NT2/D1 (cell line): Measurements from ENCODE around the gene PXMP2.
"Not testable (repeated sequence)": the region's sequence is repeated elsewhere in the genome, so short reads cannot be mapped to it uniquely, and the experiment has no call there.

Experiments
- DNase-seq: peaks from one replicate; pipeline ENCODE4 v3.0.0-alpha.2; 2011; ENCODE audit warnings: low read depth, low spot score
- H3K27me3 ChIP-seq: 2 replicates; pipeline ENCODE4 v1.6.0; 2011; ENCODE audit warnings: mild to moderate bottlenecking; ENCODE audit not compliant: insufficient read length, insufficient read depth
- H3K36me3 ChIP-seq: 2 replicates; pipeline ENCODE4 v1.6.1; 2011; ENCODE audit warnings: mild to moderate bottlenecking, low read length, mixed read lengths; ENCODE audit not compliant: insufficient read depth, insufficient read length
- H3K4me1 ChIP-seq: 2 replicates; pipeline ENCODE4 v1.5.1; 2011; ENCODE audit not compliant: insufficient read depth, insufficient read length
- H3K4me3 ChIP-seq: 2 replicates; pipeline ENCODE4 v1.5.1; 2011; ENCODE audit warnings: low read depth; ENCODE audit not compliant: insufficient read length
- H3K9ac ChIP-seq: 2 replicates; pipeline ENCODE4 v1.6.0; 2011; ENCODE audit warnings: low read depth; ENCODE audit not compliant: insufficient read length
- H3K9me3 ChIP-seq: 2 replicates; pipeline ENCODE4 v1.5.1; 2011; ENCODE audit warnings: mild to moderate bottlenecking, low read length; ENCODE audit not compliant: insufficient read depth
- SUZ12 ChIP-seq: IDR thresholded peaks from 2 replicates; pipeline ENCODE4 v1.6.1; 2011; ENCODE audit not compliant: insufficient read length, insufficient read depth; ENCODE audit errors: extremely low read depth
- YY1 ChIP-seq: IDR thresholded peaks from 2 replicates; pipeline ENCODE4 v1.6.1; 2011; ENCODE audit not compliant: insufficient read length, insufficient read depth
- ZNF274 ChIP-seq: IDR thresholded peaks from 2 replicates; pipeline ENCODE4 v1.6.1; 2011; ENCODE audit warnings: mild to moderate bottlenecking, low read depth, low read length

PXMP2 gene

GRCh38 chr12:132686825-132687210 is 569 bp upstream of the PXMP2 start:
- no peak for DNase-seq
- peak overlapping the region; percentile 79 for H3K4me3 ChIP-seq
- peaks cover 19% of the 10 kb centered on the region for H3K27me3 ChIP-seq
- no peaks in the 10 kb centered on the region for H3K9me3 ChIP-seq
- no peaks in the 10 kb centered on the region for H3K4me1 ChIP-seq
- H3K36me3 ChIP-seq: peaks cover 24% of the 10 kb centered on the region
- H3K9ac ChIP-seq: peak overlapping the region; percentile 85
- no peak for TF ChIP-seq SUZ12
- TF ChIP-seq YY1: no peak
- no peak for TF ChIP-seq ZNF274

GRCh38 chr12:132689227-132689626 is 1.8 kb downstream of the PXMP2 start:
- Histone ChIP-seq H3K36me3 (peaks cover 26% of the 10 kb centered on the region), H3K4me3 (peak overlapping the region; percentile 12), H3K9ac (peak overlapping the region; percentile 15), H3K9me3 (no peaks in the 10 kb centered on the region), H3K4me1 (no peaks in the 10 kb centered on the region), H3K27me3 (peaks cover 19% of the 10 kb centered on the region)
- no peak for TF ChIP-seq SUZ12
- TF ChIP-seq ZNF274: no peak
- no peak for DNase-seq

GRCh38 chr12:132690112-132690511 is 2.7 kb downstream of the PXMP2 start:
- DNase-seq: no peak
- H3K9ac ChIP-seq: no peak overlapping the region
- H3K27me3 ChIP-seq: peaks cover 19% of the 10 kb centered on the region
- no peaks in the 10 kb centered on the region for H3K4me1 ChIP-seq
- TF ChIP-seq ZNF274 (no peak), SUZ12 (no peak), YY1 (no peak)
- peaks cover 27% of the 10 kb centered on the region for H3K36me3 ChIP-seq
- no peaks in the 10 kb centered on the region for H3K9me3 ChIP-seq
- no peak overlapping the region for H3K4me3 ChIP-seq

- H3K9me3 ChIP-seq, H3K4me1 ChIP-seq, H3K4me3 ChIP-seq, DNase-seq, H3K9ac ChIP-seq: not testable (repeated sequence)
- H3K27me3 ChIP-seq: peaks cover 19% of the 10 kb centered on the region
- peaks cover 38% of the 10 kb centered on the region for H3K36me3 ChIP-seq
Observed at GRCh38 chr12:132692030-132692429, 4.6 kb downstream of the PXMP2 start.

GRCh38 chr12:132694888-132695287 is 7.5 kb downstream of the PXMP2 start:
- H3K36me3 ChIP-seq: peaks cover 55% of the 10 kb centered on the region
- H3K4me1 ChIP-seq, H3K27me3 ChIP-seq, H3K9me3 ChIP-seq, H3K9ac ChIP-seq, H3K4me3 ChIP-seq, DNase-seq: not testable (repeated sequence)

GRCh38 chr12:132695431-132695830 is 8.0 kb downstream of the PXMP2 start:
- no peaks in the 10 kb centered on the region for H3K27me3 ChIP-seq
- H3K9me3 ChIP-seq: no peaks in the 10 kb centered on the region
- H3K36me3 ChIP-seq: peaks cover 51% of the 10 kb centered on the region
- no peaks in the 10 kb centered on the region for H3K4me1 ChIP-seq
- no peak overlapping the region for H3K9ac ChIP-seq
- no peak overlapping the region for H3K4me3 ChIP-seq
- no peak for TF ChIP-seq YY1
- TF ChIP-seq ZNF274: no peak
- no peak for TF ChIP-seq SUZ12
- DNase-seq: no peak

GRCh38 chr12:132698341-132698740 is 11.0 kb downstream of the PXMP2 start:
- Histone ChIP-seq H3K36me3 (peaks cover 65% of the 10 kb centered on the region), H3K27me3 (no peaks in the 10 kb centered on the region), H3K9ac (no peak overlapping the region), H3K4me1 (peaks cover 3% of the 10 kb centered on the region), H3K4me3 (no peak overlapping the region), H3K9me3 (no peaks in the 10 kb centered on the region)
- DNase-seq: no peak
- no peak for TF ChIP-seq YY1

- TF ChIP-seq YY1 (no peak), ZNF274 (no peak), SUZ12 (no peak)
- Histone ChIP-seq H3K4me3 (no peak overlapping the region), H3K9ac (no peak overlapping the region), H3K36me3 (peaks cover 73% of the 10 kb centered on the region), H3K9me3 (no peaks in the 10 kb centered on the region), H3K27me3 (no peaks in the 10 kb centered on the region), H3K4me1 (peaks cover 3% of the 10 kb centered on the region)
- DNase-seq: no peak
Observed at GRCh38 chr12:132700212-132700822, 12.9 kb downstream of the PXMP2 start.
